ENCODE data around the gene CCL25. TPM values are rescaled to one million over a fixed set of nuclear protein-coding genes. Genes with fewer than 3 reads are reported as not detected.

Gene CCL25
- total and polyA plus RNA-seq, 9 of the 15 experiments (the other 6 are each of a cell fraction or from before 2014, with no cell fraction given) = 0.15 TPM; not detected in 8

DNA sequence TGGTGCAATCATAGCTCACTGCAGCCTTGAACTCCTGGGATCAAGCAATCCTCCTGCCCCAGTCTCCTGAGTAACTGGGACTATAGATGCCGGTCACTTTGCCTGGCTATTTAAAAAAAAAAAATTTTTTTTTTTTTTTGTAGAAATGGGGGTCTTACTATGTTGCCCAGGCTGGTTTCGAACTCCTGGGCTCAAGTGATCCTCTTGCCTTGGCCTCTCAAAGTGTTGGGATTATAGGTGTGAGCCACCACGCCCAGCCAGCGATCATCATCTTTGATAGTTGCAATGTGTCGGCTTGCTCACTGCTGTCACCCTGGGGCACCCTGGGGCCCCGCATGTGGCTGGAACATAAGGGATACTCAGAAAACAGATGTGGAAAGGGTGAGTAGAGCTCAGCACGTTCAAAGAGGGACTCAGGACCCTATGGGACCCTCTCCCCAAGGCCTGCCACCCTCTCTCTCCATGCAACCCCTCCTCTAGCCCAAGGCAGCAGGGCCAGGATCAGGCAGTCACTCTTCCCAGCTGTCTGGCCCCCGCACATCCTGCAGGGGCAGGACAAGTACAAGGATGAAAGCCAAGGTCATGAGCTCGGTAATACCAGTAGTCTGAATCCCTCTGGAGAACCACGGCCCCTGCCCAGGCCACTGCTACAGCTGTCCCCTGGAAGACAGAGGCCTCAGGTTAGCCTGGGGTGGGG lies 6.5 kb upstream of the CCL25 start (continued):
- TF ChIP-seq, protein P1, sequence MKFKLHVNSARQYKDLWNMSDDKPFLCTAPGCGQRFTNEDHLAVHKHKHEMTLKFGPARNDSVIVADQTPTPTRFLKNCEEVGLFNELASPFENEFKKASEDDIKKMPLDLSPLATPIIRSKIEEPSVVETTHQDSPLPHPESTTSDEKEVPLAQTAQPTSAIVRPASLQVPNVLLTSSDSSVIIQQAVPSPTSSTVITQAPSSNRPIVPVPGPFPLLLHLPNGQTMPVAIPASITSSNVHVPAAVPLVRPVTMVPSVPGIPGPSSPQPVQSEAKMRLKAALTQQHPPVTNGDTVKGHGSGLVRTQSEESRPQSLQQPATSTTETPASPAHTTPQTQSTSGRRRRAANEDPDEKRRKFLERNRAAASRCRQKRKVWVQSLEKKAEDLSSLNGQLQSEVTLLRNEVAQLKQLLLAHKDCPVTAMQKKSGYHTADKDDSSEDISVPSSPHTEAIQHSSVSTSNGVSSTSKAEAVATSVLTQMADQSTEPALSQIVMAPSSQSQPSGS (CRISPR knock-in tag; IDR thresholded peaks at IDR 0.05) = no peak
- peak in 1 of 2 experiments; percentile 11 for TF ChIP-seq E2F6 (IDR thresholded peaks at IDR 0.05; ENCODE audit: borderline replicate concordance in 1 of 2, extremely low read depth in 1 of 2, insufficient read depth in 1 of 2, insufficient read length in 1 of 2, low read depth in 1 of 2, low read length in 1 of 2, poor library complexity in 1 of 2, severe bottlenecking in 1 of 2)
- 0 out of 4 replicates have a peak, but pooled peaks of 1 of the 2 experiments have one; percentile 13 for TF ChIP-seq NRF1 (conservative IDR thresholded peaks at IDR 0.05 in 1 of 2, IDR thresholded peaks at IDR 0.05 in 1 of 2)
- TF ChIP-seq XRCC3 (IDR thresholded peaks at IDR 0.05) = no peak
- TF ChIP-seq ADNP (tag; IDR thresholded peaks at IDR 0.05) = peak; percentile 64; the same call in 1 of the 2 replicates
- TF ChIP-seq, protein P2, sequence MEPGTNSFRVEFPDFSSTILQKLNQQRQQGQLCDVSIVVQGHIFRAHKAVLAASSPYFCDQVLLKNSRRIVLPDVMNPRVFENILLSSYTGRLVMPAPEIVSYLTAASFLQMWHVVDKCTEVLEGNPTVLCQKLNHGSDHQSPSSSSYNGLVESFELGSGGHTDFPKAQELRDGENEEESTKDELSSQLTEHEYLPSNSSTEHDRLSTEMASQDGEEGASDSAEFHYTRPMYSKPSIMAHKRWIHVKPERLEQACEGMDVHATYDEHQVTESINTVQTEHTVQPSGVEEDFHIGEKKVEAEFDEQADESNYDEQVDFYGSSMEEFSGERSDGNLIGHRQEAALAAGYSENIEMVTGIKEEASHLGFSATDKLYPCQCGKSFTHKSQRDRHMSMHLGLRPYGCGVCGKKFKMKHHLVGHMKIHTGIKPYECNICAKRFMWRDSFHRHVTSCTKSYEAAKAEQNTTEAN (CRISPR knock-in tag; IDR thresholded peaks at IDR 0.05) = no peak
- TF ChIP-seq CREB5 (CRISPR knock-in tag; IDR thresholded peaks at IDR 0.05) = no peak
- no peak for TF ChIP-seq PHB (CRISPR knock-in tag; IDR thresholded peaks at IDR 0.05)
- TF ChIP-seq ESRRA (IDR thresholded peaks at IDR 0.05; ENCODE audit: borderline replicate concordance, low read depth) = peak; percentile 70
- TF ChIP-seq, protein P3, sequence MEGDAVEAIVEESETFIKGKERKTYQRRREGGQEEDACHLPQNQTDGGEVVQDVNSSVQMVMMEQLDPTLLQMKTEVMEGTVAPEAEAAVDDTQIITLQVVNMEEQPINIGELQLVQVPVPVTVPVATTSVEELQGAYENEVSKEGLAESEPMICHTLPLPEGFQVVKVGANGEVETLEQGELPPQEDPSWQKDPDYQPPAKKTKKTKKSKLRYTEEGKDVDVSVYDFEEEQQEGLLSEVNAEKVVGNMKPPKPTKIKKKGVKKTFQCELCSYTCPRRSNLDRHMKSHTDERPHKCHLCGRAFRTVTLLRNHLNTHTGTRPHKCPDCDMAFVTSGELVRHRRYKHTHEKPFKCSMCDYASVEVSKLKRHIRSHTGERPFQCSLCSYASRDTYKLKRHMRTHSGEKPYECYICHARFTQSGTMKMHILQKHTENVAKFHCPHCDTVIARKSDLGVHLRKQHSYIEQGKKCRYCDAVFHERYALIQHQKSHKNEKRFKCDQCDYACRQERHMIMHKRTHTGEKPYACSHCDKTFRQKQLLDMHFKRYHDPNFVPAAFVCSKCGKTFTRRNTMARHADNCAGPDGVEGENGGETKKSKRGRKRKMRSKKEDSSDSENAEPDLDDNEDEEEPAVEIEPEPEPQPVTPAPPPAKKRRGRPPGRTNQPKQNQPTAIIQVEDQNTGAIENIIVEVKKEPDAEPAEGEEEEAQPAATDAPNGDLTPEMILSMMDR (IDR thresholded peaks at IDR 0.05 in 2 of 3, conservative IDR thresholded peaks at IDR 0.05 in 1 of 3; ENCODE audit: insufficient read depth in 2 of 3, low read depth in 1 of 3, low read length in 3 of 3) = 0 out of 6 replicates have a peak, but pooled peaks of 1 of the 3 experiments have one; percentile 11
- TF ChIP-seq MAX (CRISPR knock-in tag; IDR thresholded peaks at IDR 0.05) = no peak
- TF ChIP-seq, protein P4, sequence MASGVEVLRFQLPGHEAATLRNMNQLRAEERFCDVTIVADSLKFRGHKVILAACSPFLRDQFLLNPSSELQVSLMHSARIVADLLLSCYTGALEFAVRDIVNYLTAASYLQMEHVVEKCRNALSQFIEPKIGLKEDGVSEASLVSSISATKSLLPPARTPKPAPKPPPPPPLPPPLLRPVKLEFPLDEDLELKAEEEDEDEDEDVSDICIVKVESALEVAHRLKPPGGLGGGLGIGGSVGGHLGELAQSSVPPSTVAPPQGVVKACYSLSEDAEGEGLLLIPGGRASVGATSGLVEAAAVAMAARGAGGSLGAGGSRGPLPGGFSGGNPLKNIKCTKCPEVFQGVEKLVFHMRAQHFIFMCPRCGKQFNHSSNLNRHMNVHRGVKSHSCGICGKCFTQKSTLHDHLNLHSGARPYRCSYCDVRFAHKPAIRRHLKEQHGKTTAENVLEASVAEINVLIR (CRISPR knock-in tag; IDR thresholded peaks at IDR 0.05) = no peak
- peak; percentile 36; the same call in 1 of the 2 replicates for TF ChIP-seq TFAP4 (CRISPR knock-in tag; IDR thresholded peaks at IDR 0.05; ENCODE audit: borderline replicate concordance)
- peak in 1 of 2 experiments; percentile 13; a peak in 1 of 4 replicates for TF ChIP-seq RAD21 (CRISPR knock-in tag; conservative IDR thresholded peaks at IDR 0.05 in 1 of 2, IDR thresholded peaks at IDR 0.05 in 1 of 2)
- TF ChIP-seq CTBP1 (IDR thresholded peaks at IDR 0.05; ENCODE audit: borderline replicate concordance) = 0 out of 2 replicates have a peak, but pooled peaks have one; percentile 22
